Measurements from ENCODE around the gene LRP4. TPM values are rescaled to one million over a fixed set of nuclear protein-coding genes. Genes with fewer than 3 reads are reported as not detected.

Gene LRP4
- polyA plus RNA-seq, 1 experiment = 1.3 TPM

DNA sequence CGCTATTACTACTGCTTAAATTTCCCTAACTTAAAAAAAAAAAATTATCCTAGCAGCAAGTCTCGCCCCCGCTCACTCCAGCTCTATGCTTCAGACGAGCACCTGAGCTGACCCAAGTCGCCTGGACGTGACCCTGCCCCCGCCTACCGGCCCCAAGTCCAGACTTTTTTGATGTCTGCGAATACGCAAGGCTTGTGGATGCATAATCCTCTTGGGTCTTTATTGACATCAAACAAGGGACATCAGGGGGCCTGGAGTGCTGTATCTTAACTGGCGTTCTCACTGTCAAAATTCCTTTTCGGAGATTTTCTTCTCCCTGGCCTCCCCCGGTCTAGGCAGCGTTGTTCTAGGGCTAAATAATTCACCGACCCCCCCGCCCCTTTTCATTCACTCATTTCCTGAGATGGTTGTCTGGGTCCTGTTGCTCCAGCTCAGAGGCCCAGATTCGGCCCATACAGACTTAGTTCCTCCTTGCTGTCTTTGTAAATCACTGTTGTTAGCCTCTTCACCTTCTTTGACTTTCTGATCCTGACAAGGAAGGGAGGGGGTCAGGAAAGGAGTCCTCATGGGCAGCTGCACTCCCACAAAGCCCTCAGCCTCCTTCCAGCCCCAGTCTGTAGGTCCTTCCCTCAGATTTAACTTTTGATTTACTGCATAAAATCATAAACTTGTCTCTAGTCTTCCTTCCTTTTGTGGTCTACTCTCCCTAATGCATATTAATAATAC, 601 bp upstream of the LRP4 start:
- Histone ChIP-seq H3K36me3 (ENCODE audit: control insufficient read depth, insufficient read depth, low read length) (no peaks in the 10 kb centered on the region), H3K27me3 (ENCODE audit: control insufficient read depth, insufficient read depth, low read length) (no peaks in the 10 kb centered on the region), H3K4me3 (ENCODE audit: low read depth, low read length) (peak overlapping the region; percentile 49)
- TF ChIP-seq, protein P1, sequence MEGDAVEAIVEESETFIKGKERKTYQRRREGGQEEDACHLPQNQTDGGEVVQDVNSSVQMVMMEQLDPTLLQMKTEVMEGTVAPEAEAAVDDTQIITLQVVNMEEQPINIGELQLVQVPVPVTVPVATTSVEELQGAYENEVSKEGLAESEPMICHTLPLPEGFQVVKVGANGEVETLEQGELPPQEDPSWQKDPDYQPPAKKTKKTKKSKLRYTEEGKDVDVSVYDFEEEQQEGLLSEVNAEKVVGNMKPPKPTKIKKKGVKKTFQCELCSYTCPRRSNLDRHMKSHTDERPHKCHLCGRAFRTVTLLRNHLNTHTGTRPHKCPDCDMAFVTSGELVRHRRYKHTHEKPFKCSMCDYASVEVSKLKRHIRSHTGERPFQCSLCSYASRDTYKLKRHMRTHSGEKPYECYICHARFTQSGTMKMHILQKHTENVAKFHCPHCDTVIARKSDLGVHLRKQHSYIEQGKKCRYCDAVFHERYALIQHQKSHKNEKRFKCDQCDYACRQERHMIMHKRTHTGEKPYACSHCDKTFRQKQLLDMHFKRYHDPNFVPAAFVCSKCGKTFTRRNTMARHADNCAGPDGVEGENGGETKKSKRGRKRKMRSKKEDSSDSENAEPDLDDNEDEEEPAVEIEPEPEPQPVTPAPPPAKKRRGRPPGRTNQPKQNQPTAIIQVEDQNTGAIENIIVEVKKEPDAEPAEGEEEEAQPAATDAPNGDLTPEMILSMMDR (IDR thresholded peaks at IDR 0.05; ENCODE audit: insufficient read depth, low read depth, low read length) = no peak
- ChIA-PET CTCF (interaction anchor here (0.6 to 3.1 kb wide), 14 partner anchors 13 to 252 kb away, joined by 3 to 25 read pairs (median 3); partner anchors contain the start of gene CSTPP1), POLR2A (no interaction called here)
- DNase-seq (ENCODE audit: low read depth) = no peak

DNA sequence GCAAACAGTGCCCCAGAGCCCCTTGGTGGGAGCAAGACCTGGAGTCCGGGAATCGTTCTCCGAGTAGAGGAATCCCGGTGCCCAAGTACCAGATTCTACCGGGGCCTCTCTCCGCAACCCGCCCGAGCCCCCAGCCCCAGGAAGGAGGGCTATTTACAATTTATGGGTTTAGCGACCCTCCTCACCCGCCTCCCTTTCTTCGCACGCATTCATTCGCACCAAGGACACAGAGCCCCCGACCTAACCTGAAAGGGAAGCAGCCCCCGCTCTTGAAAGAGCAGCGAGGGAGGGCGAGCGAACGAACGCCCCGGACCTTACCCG, 628 bp downstream of the LRP4 start:
- TF ChIP-seq, protein P1 (IDR thresholded peaks at IDR 0.05; ENCODE audit: insufficient read depth, low read depth, low read length) = no peak
- H3K27me3 ChIP-seq (ENCODE audit: control insufficient read depth, insufficient read depth, low read length) = no peaks in the 10 kb centered on the region
- no peak for DNase-seq (ENCODE audit: low read depth)
- no peaks in the 10 kb centered on the region for H3K36me3 ChIP-seq (ENCODE audit: control insufficient read depth, insufficient read depth, low read length)
- peak overlapping the region; percentile 49 for H3K4me3 ChIP-seq (ENCODE audit: low read depth, low read length)
- ChIA-PET CTCF (interaction anchor here (1.2 to 2.6 kb wide), 5 partner anchors 186 to 250 kb away, joined by 3 to 24 read pairs (median 4); no protein-coding TSS in a partner anchor), POLR2A (no interaction called here)

GRCh38 chr11:46917109-46917761, 1.1 kb downstream of the LRP4 start:
- H3K27me3 ChIP-seq (ENCODE audit: control insufficient read depth, insufficient read depth, low read length) = no peaks in the 10 kb centered on the region

GRCh38 chr11:46916286-46917108, 1.9 kb downstream of the LRP4 start:
- H3K4me3 ChIP-seq (ENCODE audit: low read depth, low read length) = peak overlapping the region; percentile 49
- TF ChIP-seq, protein P1 (IDR thresholded peaks at IDR 0.05; ENCODE audit: insufficient read depth, low read depth, low read length) = peak; percentile 39
- DNase-seq (ENCODE audit: low read depth) = no peak
- CTCF ChIA-PET = interaction anchor here (0.6 to 2.6 kb wide), 14 partner anchors 9 to 438 kb away, joined by 3 to 24 read pairs (median 4); no protein-coding TSS in a partner anchor
- H3K27me3 ChIP-seq (ENCODE audit: control insufficient read depth, insufficient read depth, low read length) = no peaks in the 10 kb centered on the region
- no peaks in the 10 kb centered on the region for H3K36me3 ChIP-seq (ENCODE audit: control insufficient read depth, insufficient read depth, low read length)
- POLR2A ChIA-PET = interaction anchor here (0.6 to 0.8 kb wide), 3 partner anchors 65 to 237 kb away, joined by 3 to 5 read pairs (median 3); no protein-coding TSS in a partner anchor

More at GRCh38 chr11:46917109-46917761, 1.1 kb downstream of the LRP4 start:
- no peaks in the 10 kb centered on the region for H3K36me3 ChIP-seq (ENCODE audit: control insufficient read depth, insufficient read depth, low read length)
- H3K4me3 ChIP-seq (ENCODE audit: low read depth, low read length) = peak overlapping the region; percentile 49
- no peak for DNase-seq (ENCODE audit: low read depth)
- POLR2A ChIA-PET = interaction anchor here (0.6 to 0.8 kb wide), 2 partner anchors 66 to 236 kb away, joined by 3 to 5 read pairs; no protein-coding TSS in a partner anchor
- CTCF ChIA-PET = interaction anchor here (0.8 to 2.6 kb wide), 9 partner anchors 11 to 438 kb away, joined by 3 to 24 read pairs (median 4); no protein-coding TSS in a partner anchor
- TF ChIP-seq, protein P1 (IDR thresholded peaks at IDR 0.05; ENCODE audit: insufficient read depth, low read depth, low read length) = no peak
